Panc1 (cell line): ENCODE results near the gene HADHA.

Source experiments
- POLR2AphosphoS5 ChIP-seq: IDR thresholded peaks from 2 replicates; pipeline ENCODE4 v1.6.1; 2012; ENCODE audit warnings: mild to moderate bottlenecking, low read depth, low read length, moderate library complexity
- REST ChIP-seq, 2 experiments: IDR thresholded peaks; 2 replicates each; pipeline ENCODE4 v1.6.1; 2011 to 2012; ENCODE audit warnings: low read depth in 2 of 2, control low read depth in 1 of 2, low read length in 1 of 2, mild to moderate bottlenecking in 1 of 2, moderate library complexity in 1 of 2; ENCODE audit not compliant: insufficient read depth in 1 of 2

GRCh38 chr2:26245810-26246209, 1.4 kb upstream of the HADHA start:
- TF ChIP-seq REST (IDR thresholded peaks at IDR 0.05; ENCODE audit: insufficient read depth in 1 of 2, low read depth in 2 of 2, low read length in 1 of 2), result no peak
- no peak for TF ChIP-seq POLR2AphosphoS5
